22Rv1 (cell line): Measurements from ENCODE around the gene CTNND2.

Source experiments
- H3K27ac ChIP-seq: fragments of 450-650 bp; 2 replicates; pipeline ENCODE4 v1.5.1; 2017
- CTCF ChIP-seq: fragments of 450-650 bp; IDR thresholded peaks from 2 replicates; pipeline ENCODE4 v1.5.1; 2017; ENCODE audit warnings: mild to moderate bottlenecking
- ZFX ChIP-seq: fragments of 450-650 bp; IDR thresholded peaks from 2 replicates; pipeline ENCODE4 v1.6.1; 2017; ENCODE audit warnings: antibody characterized with exemption, borderline replicate concordance

The CTNND2 gene

DNA sequence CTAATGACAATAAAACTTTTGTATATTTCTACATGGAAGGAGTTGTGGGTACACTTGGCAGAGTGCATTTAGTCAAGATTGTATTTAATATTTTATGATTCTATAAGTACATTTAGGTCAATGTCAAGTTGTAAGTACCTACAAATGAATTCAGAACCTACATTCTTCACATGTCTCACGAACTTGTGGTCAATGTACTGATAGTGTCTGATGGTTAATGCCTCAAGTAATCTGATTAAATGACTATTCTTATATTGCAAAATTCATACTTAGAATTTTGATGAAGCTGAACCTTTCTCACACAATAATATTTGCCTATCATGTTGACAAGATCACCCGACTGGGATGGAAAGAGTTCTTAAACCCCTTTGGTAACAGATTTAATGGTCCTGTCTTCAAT is 444.5 kb downstream of the CTNND2 start:
- TF ChIP-seq ZFX = no peak
- no peak for TF ChIP-seq CTCF
- no peak overlapping the region for H3K27ac ChIP-seq

GRCh38 chr5:11455505-11455904 is 448.7 kb downstream of the CTNND2 start:
- no peak overlapping the region for H3K27ac ChIP-seq
- no peak for TF ChIP-seq CTCF
- TF ChIP-seq ZFX = no peak

GRCh38 chr5:11452852-11453251 is 451.4 kb downstream of the CTNND2 start:
- no peak for TF ChIP-seq ZFX
- no peak for TF ChIP-seq CTCF

GRCh38 chr5:11449966-11450365 is 454.3 kb downstream of the CTNND2 start:
- no peak overlapping the region for H3K27ac ChIP-seq
- no peak for TF ChIP-seq ZFX
- TF ChIP-seq CTCF = no peak

More at GRCh38 chr5:11452852-11453251, 451.4 kb downstream of the CTNND2 start:
- no peak overlapping the region for H3K27ac ChIP-seq

DNA sequence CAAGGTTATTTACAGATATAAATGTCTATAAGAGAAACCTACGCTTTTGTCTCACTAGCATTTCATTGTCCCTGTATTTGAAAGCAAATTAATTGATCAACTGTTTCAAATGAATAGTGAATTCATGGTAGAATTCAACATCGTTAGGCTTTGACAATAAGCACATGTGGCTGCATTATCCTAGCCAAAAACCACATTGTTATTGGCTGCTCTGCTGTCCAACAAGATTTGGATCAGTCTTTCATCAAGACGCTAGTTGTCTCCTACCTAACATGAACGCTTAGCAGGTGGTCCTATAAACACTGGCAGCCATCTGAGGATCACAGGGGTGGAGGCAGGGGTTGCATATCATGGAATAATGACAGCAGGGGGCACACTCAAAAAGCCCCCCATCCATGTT is 455.0 kb downstream of the CTNND2 start:
- H3K27ac ChIP-seq = no peak overlapping the region
- TF ChIP-seq ZFX (no peak), CTCF (no peak)

GRCh38 chr5:11443831-11444230 is 460.4 kb downstream of the CTNND2 start:
- TF ChIP-seq CTCF = no peak
- no peak for TF ChIP-seq ZFX
- H3K27ac ChIP-seq = no peak overlapping the region

- no peak overlapping the region for H3K27ac ChIP-seq
- TF ChIP-seq ZFX (no peak), CTCF (no peak)
Observed at GRCh38 chr5:11432116-11432515, 472.1 kb downstream of the CTNND2 start.
